Right forelimb (tissue), 1 donor: ENCODE measurements around the gene DTX2.
"Not testable (repeated sequence)": the region's sequence is repeated elsewhere in the genome, so short reads cannot be mapped to it uniquely, and the experiment has no call there.

Source experiments
- DNase-seq: peaks from one replicate; pipeline ENCODE4 v3.0.0-alpha.2; 2018

The DTX2 gene

GRCh38 chr7:76495717-76496116 lies 34.2 kb downstream of the DTX2 start:
- not testable (repeated sequence) for DNase-seq

- DNase-seq: not testable (repeated sequence)
Observed at GRCh38 chr7:76497918-76498582, 36.5 kb downstream of the DTX2 start.

- not testable (repeated sequence) for DNase-seq
Observed at GRCh38 chr7:76498583-76499200, 37.2 kb downstream of the DTX2 start.

- not testable (repeated sequence) for DNase-seq
Observed at GRCh38 chr7:76499201-76499923, 37.9 kb downstream of the DTX2 start.

GRCh38 chr7:76499924-76500241 lies 38.4 kb downstream of the DTX2 start:
- DNase-seq: not testable (repeated sequence)

GRCh38 chr7:76502224-76502623 lies 40.7 kb downstream of the DTX2 start:
- peak; percentile 18 for DNase-seq

GRCh38 chr7:76502836-76503235 lies 41.3 kb downstream of the DTX2 start:
- DNase-seq: peak; percentile 26

GRCh38 chr7:76503244-76503643 lies 41.7 kb downstream of the DTX2 start:
- DNase-seq: not testable (repeated sequence)

GRCh38 chr7:76504351-76505167 lies 43.0 kb downstream of the DTX2 start:
- peak; percentile 38 for DNase-seq

- DNase-seq: peak; percentile 40
Observed at GRCh38 chr7:76505168-76506080, 43.9 kb downstream of the DTX2 start.

GRCh38 chr7:76506081-76506440 lies 44.6 kb downstream of the DTX2 start:
- DNase-seq: no peak

- not testable (repeated sequence) for DNase-seq
Observed at GRCh38 chr7:76506643-76507042, 45.1 kb downstream of the DTX2 start.

- peak; percentile 24 for DNase-seq
Observed at GRCh38 chr7:76507723-76508406, 46.4 kb downstream of the DTX2 start.

GRCh38 chr7:76509931-76510877 lies 48.7 kb downstream of the DTX2 start, which contains the start of gene UPK3B:
TSS of gene UPK3B (plus strand) at chr7:76510552. CDS start at chr7:76510653, 101 bp downstream.
- peak; percentile 42 for DNase-seq

- not testable (repeated sequence) for DNase-seq
Observed at GRCh38 chr7:76511200-76511910, 49.8 kb downstream of the DTX2 start.

- DNase-seq: not testable (repeated sequence)
Observed at GRCh38 chr7:76511911-76512885, 50.7 kb downstream of the DTX2 start.

- DNase-seq: peak; percentile 33
Observed at GRCh38 chr7:76512941-76513816, 51.7 kb downstream of the DTX2 start.
